ENCODE data around the gene TMTC1.

DNA sequence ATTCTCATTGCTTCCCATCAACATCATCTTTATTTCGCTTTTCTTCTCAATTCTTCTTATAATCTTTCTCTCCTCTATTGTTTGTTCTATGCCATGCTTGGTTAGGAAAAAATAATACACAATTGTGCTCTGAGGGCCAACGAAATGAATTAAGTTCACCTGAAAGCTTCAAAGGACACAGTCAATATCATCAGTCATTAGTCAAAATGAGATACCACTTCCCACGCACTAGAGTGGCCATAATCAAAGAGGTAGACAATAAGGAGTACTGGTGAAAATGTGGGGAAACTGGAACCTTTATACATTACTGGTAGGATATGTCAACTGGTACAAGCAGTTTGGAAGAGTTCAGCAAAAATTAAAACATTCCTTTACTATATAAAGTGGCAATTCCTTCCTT, 91.5 kb downstream of the TMTC1 start:
- TF ChIP-seq, protein P1, sequence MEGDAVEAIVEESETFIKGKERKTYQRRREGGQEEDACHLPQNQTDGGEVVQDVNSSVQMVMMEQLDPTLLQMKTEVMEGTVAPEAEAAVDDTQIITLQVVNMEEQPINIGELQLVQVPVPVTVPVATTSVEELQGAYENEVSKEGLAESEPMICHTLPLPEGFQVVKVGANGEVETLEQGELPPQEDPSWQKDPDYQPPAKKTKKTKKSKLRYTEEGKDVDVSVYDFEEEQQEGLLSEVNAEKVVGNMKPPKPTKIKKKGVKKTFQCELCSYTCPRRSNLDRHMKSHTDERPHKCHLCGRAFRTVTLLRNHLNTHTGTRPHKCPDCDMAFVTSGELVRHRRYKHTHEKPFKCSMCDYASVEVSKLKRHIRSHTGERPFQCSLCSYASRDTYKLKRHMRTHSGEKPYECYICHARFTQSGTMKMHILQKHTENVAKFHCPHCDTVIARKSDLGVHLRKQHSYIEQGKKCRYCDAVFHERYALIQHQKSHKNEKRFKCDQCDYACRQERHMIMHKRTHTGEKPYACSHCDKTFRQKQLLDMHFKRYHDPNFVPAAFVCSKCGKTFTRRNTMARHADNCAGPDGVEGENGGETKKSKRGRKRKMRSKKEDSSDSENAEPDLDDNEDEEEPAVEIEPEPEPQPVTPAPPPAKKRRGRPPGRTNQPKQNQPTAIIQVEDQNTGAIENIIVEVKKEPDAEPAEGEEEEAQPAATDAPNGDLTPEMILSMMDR (IDR thresholded peaks at IDR 0.05; ENCODE audit: poor library complexity), result no peak
- TF ChIP-seq EZH2phosphoT487 (IDR thresholded peaks at IDR 0.05; ENCODE audit: low read depth, severe bottlenecking, unreplicated experiment), result no peak

All from hepatocyte (in vitro differentiated cells).